ENCODE results near the gene IL17B. TPM values are rescaled to one million over a fixed set of nuclear protein-coding genes. Genes with fewer than 3 reads are reported as not detected.

The IL17B gene
- total RNA-seq, 1 experiment from 2014 or later, result not detected

GRCh38 chr5:149423794-149424268 is 44.7 kb upstream of the IL17B start:
- Histone ChIP-seq H3K23ac (ENCODE audit: insufficient read length, low read depth, low read length) (no peak overlapping the region), H2BK5ac (ENCODE audit: insufficient read length, low read length) (no peak overlapping the region), H2BK120ac (ENCODE audit: low read depth, low read length, poor library complexity, severe bottlenecking) (no peak overlapping the region), H3K9me3 (ENCODE audit: control insufficient read depth, low read depth, low read length) (no peaks in the 10 kb centered on the region), H3T11ph (ENCODE audit: low read length) (no peak overlapping the region), H2BK12ac (ENCODE audit: insufficient read length, low read depth, low read length) (no peak overlapping the region), H3K4ac (ENCODE audit: low read depth, low read length) (no peak overlapping the region; the same call in 1 of the 2 replicates), H3K79me2 (ENCODE audit: insufficient read depth, low read length) (no peaks in the 10 kb centered on the region), H2AFZ (ENCODE audit: low read length) (no peak overlapping the region), H2BK20ac (ENCODE audit: low read depth, low read length, poor library complexity, severe bottlenecking) (no peak overlapping the region), H2AK5ac (ENCODE audit: insufficient read length, low read length) (no peak overlapping the region), H4K20me1 (ENCODE audit: control insufficient read depth, insufficient read depth, insufficient read length) (no peaks in the 10 kb centered on the region), H3K4me2 (ENCODE audit: insufficient read depth, insufficient read length, low read length) (no peak overlapping the region), H4K91ac (ENCODE audit: insufficient read length, low read depth, low read length) (no peak overlapping the region), H3K23me2 (ENCODE audit: insufficient read length, low read depth, low read length, poor library complexity, severe bottlenecking) (no peaks in the 10 kb centered on the region), H3K4me1 (ENCODE audit: insufficient read depth, low read length) (peaks cover 8% of the 10 kb centered on the region; the same call in 1 of the 2 replicates), H3K27ac (ENCODE audit: insufficient read length, low read depth, low read length) (no peak overlapping the region), H3K9ac (ENCODE audit: extremely low read depth, insufficient read length, low read length) (no peak overlapping the region), H3K18ac (ENCODE audit: insufficient read length, low read depth, low read length) (peak overlapping the region; percentile 68), H3K56ac (ENCODE audit: insufficient read length, low read depth, low read length) (no peak overlapping the region), H2BK15ac (ENCODE audit: low read depth, low read length) (no peak overlapping the region), H3K27me3 (ENCODE audit: insufficient read depth, low read length) (no peaks in the 10 kb centered on the region), H4K5ac (ENCODE audit: insufficient read length, low read depth, low read length) (no peak overlapping the region), H3K14ac (ENCODE audit: insufficient read depth, low read length) (peak overlapping the region; percentile 38), H3K79me1 (ENCODE audit: insufficient read depth, low read depth, low read length, poor library complexity, severe bottlenecking) (no peaks in the 10 kb centered on the region), H4K8ac (replicated peaks; ENCODE audit: insufficient read length, low read depth, low read length) (no peak overlapping the region)
- DNase-seq, result peak; percentile 45
- Mint-ChIP-seq H3K9me3 (no peaks in the 10 kb centered on the region; a peak in 1 of 5 replicates), H3K27me3 (ENCODE audit: low read depth) (no peaks in the 10 kb centered on the region), H3K27ac (0 out of 7 replicates have a peak overlapping the region, but pooled peaks of 1 of the 3 experiments have one; percentile 74), H3K4me3 (no peak overlapping the region; a peak in 1 of 5 replicates), H3K36me3 (ENCODE audit: insufficient read depth in 1 of 3, low read depth in 3 of 3) (no peaks in the 10 kb centered on the region; a peak in 1 of 7 replicates), H3K4me1 (peaks cover 49 to 63% of the 10 kb centered on the region in 2 experiments)
- TF ChIP-seq CTCF (conservative IDR thresholded peaks at IDR 0.05), result no peak
- no CpG with 5 or more reads among the region's 7 CpGs for WGBS (ENCODE audit: extremely low coverage, insufficient read length, low lambda C conversion rate)

Data from H9 (cell line).